OCI-LY1 (cell line): Measurements from ENCODE around the gene UBR2.

ENCODE experiments used
- EZH2 ChIP-seq: fragments of 200-600 bp; sonication (generic), shearing (Covaris generic); IDR thresholded peaks from 2 replicates; pipeline ENCODE4 v1.8.0; 2017; ENCODE audit warnings: borderline replicate concordance, mixed run types, mild to moderate bottlenecking, antibody characterized with exemption, low read length, moderate library complexity, mixed read lengths
- TF ChIP-seq, protein P1 (sequence below): fragments of 200-600 bp; sonication (generic), shearing (Covaris generic); IDR thresholded peaks from 2 replicates; pipeline ENCODE4 v1.5.1; 2017; ENCODE audit warnings: mild to moderate bottlenecking, antibody characterized with exemption, low read length, moderate library complexity, mixed read lengths

DNA sequence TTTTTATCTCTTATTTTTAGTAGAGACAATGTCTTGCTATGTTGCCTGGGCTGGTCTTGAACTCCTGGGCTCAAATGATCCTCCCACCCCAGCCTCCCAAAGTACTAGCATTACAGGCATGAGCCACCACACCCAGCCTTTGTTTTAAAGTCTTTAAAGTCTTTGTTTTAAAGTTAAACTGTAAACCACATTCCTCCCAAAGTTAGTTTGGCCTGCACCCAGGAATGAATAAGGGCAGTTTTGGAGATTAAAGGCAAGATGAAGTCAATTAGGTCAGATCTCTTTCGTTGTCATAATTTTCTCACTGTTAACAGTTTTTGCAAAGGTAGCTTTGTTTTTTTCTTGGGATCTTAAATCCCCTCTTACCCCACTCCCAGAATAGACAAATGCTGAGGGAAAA lies 63.8 kb downstream of the UBR2 start:
- TF ChIP-seq, protein P1, sequence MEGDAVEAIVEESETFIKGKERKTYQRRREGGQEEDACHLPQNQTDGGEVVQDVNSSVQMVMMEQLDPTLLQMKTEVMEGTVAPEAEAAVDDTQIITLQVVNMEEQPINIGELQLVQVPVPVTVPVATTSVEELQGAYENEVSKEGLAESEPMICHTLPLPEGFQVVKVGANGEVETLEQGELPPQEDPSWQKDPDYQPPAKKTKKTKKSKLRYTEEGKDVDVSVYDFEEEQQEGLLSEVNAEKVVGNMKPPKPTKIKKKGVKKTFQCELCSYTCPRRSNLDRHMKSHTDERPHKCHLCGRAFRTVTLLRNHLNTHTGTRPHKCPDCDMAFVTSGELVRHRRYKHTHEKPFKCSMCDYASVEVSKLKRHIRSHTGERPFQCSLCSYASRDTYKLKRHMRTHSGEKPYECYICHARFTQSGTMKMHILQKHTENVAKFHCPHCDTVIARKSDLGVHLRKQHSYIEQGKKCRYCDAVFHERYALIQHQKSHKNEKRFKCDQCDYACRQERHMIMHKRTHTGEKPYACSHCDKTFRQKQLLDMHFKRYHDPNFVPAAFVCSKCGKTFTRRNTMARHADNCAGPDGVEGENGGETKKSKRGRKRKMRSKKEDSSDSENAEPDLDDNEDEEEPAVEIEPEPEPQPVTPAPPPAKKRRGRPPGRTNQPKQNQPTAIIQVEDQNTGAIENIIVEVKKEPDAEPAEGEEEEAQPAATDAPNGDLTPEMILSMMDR, result no peak
- TF ChIP-seq EZH2, result no peak
